ENCODE measurements around the gene FGF10. TPM values are rescaled to one million over a fixed set of nuclear protein-coding genes. Genes with fewer than 3 reads are reported as not detected.

The FGF10 gene
- polyA plus RNA-seq (ENCODE audit: insufficient read length in 3 of 3): 10 to 100 TPM in 1 of 3 donors, 1 to 10 TPM in 2; 9.2 to 10.1 (median 9.7) TPM
- long read RNA-seq, donor 1, partial matches to known transcripts: 0 of 4 reads
- long read RNA-seq, donor 1, other reads (novel, unspliced or antisense): 0 of 4 reads
- long read RNA-seq, donor 2, partial matches to known transcripts: 0 of 2 reads
- long read RNA-seq, donor 2, other reads (novel, unspliced or antisense): 0 of 2 reads
- long read RNA-seq, donor 3, partial matches to known transcripts: 0 of 2 reads
- long read RNA-seq, donor 3, other reads (novel, unspliced or antisense): 0 of 2 reads
- long read RNA-seq, donor 4: 0 reads
- long read RNA-seq, donor 5: 0 reads
- long read RNA-seq, donor 6, partial matches to known transcripts: 0 of 1 reads
- long read RNA-seq, donor 6, other reads (novel, unspliced or antisense): 0 of 1 reads
- long read RNA-seq, donor 7, partial matches to known transcripts: 0 of 3 reads
- long read RNA-seq, donor 7, other reads (novel, unspliced or antisense): 0 of 3 reads
- long read RNA-seq, donor 8: 0 reads
- long read RNA-seq, donor 9: 0 reads
- long read RNA-seq, donor 10, partial matches to known transcripts: 0 of 1 reads
- long read RNA-seq, donor 10, other reads (novel, unspliced or antisense): 0 of 1 reads
- long read RNA-seq, donor 11: 0 reads
- long read RNA-seq, donor 12: 0 reads
- long read RNA-seq, donor 13: 0 reads
- long read RNA-seq, donor 14: 0 reads
- long read RNA-seq, donor 15: 0 reads
- long read RNA-seq, donor 16, partial matches to known transcripts: 0 of 2 reads
- long read RNA-seq, donor 16, other reads (novel, unspliced or antisense): 0 of 2 reads

- DNase-seq (ENCODE audit: extremely low read depth in 1 of 11, low read depth in 9 of 11, low spot score in 4 of 11): peak in 5 of 11 donors; percentile 59 to 73 (median 63)
Observed at GRCh38 chr5:44389090-44389822, at the start of gene FGF10. Gene FGF10, minus strand, starts transcription at chr5:44389420. Its CDS starts 738 bp downstream, at chr5:44388682.

DNA sequence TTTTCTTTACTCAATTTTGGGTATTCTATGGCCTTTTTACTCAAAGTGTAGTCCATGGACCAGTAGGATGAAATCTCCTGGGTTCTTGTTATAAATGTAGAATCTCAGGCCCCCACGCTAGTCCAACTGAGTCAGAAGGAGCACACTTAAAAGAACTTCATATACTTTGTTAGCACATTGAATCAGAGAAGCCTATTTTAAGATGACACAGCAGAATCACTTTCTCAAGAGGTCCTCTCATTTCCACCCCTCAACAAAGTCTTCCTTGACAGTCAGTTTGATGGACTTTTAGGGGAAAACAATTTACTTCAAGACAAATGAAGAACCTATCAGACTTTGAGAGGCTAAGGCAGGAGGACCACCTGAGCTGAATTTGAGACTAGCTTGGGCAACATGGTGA is 37.7 kb upstream of the FGF10 start:
- DNase-seq (ENCODE audit: extremely low read depth in 1 of 11, low read depth in 9 of 11, low spot score in 4 of 11): no peak

GRCh38 chr5:44412286-44412685 is 23.1 kb upstream of the FGF10 start:
- DNase-seq (ENCODE audit: extremely low read depth in 1 of 11, low read depth in 9 of 11, low spot score in 4 of 11): no peak

DNA sequence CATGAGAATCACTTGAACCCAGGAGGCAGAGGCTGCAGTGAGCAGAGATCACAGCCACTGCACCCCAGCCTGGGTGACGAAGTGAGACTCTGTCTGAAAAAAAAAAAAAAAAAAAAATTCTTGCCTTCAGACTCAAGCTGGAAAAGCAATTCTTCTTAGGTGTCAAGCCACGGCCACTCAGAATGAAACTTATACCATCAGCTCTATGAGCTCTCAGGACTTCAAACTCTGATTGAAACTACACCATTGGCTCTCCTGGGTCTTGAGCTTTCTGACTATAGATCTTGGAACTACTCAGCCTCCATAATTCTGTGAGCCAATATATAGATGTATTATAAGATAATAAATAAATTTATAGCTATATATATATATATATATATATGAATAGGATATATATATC is 12.9 kb upstream of the FGF10 start:
- DNase-seq (ENCODE audit: extremely low read depth in 1 of 11, low read depth in 9 of 11, low spot score in 4 of 11): no peak

- no peak for DNase-seq (ENCODE audit: extremely low read depth in 1 of 11, low read depth in 9 of 11, low spot score in 4 of 11)
Observed at GRCh38 chr5:44401611-44402010, 12.4 kb upstream of the FGF10 start.

- no peak for DNase-seq (ENCODE audit: extremely low read depth in 1 of 11, low read depth in 9 of 11, low spot score in 4 of 11)
Observed at GRCh38 chr5:44398382-44398781, 9.2 kb upstream of the FGF10 start.

DNA sequence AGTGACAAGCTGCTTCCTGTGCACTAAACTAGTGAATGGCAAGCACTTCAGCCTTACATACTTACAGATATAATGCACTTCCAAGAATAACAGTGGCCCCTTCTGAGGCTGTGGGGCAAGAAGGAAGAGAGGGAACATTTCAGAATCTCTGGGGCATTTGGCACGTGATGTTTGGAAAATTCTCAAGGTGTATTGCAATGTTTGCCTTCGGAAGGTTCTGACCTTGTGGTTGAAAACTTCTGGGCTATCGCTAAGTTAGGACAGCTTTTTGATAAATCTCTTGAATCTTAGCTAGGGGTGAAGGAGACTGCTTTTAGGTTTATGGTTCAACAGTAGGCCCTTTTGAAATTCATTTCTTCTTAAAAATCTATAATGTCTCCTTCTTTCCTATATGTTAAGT is 7.1 kb upstream of the FGF10 start:
- DNase-seq (ENCODE audit: extremely low read depth in 1 of 11, low read depth in 9 of 11, low spot score in 4 of 11): no peak

GRCh38 chr5:44390351-44390750 is 1.1 kb upstream of the FGF10 start:
- no peak for DNase-seq (ENCODE audit: extremely low read depth in 1 of 11, low read depth in 9 of 11, low spot score in 4 of 11)

DNA sequence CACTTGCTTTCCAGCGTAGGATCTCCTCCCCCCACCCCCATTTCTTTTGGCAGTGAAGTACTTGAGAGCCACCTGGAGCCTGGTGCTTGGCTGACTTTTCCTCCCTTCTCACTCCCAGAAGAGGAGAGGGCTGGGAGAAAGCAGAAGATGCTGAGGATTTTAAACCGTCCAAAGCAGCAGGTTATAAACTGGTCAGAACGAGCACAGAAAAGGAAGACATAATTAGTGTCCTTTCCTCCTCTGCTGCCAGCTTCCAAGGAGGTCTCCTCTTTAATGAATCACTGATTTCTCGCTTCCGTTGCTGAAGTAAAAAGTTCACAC is 563 bp upstream of the FGF10 start:
- DNase-seq (ENCODE audit: extremely low read depth in 1 of 11, low read depth in 9 of 11, low spot score in 4 of 11): peak in 1 of 11 donors; percentile 49

- no peak for DNase-seq (ENCODE audit: extremely low read depth in 1 of 11, low read depth in 9 of 11, low spot score in 4 of 11)
Observed at GRCh38 chr5:44388321-44389089, 715 bp downstream of the FGF10 start.

DNA sequence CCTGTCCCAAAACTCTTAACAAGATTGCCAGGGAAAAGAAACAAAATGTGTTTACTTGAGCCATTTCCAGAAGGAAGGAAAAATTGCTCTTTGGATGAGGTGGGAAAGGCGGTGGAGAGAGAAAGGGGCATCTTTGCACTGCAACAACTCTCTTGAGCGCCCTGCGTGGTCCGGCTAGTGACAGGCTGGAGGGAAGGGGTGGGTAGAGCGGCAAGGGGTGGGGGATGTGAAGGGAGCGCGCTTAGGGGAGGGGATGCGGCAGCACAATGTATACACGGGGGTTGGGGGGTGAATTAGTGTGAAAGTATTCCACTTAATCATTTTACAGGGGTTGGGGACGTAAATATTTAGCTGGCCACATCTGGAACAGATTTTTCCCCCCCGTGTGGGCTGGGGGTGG is 1.3 kb downstream of the FGF10 start:
- no peak for DNase-seq (ENCODE audit: extremely low read depth in 1 of 11, low read depth in 9 of 11, low spot score in 4 of 11)

DNA sequence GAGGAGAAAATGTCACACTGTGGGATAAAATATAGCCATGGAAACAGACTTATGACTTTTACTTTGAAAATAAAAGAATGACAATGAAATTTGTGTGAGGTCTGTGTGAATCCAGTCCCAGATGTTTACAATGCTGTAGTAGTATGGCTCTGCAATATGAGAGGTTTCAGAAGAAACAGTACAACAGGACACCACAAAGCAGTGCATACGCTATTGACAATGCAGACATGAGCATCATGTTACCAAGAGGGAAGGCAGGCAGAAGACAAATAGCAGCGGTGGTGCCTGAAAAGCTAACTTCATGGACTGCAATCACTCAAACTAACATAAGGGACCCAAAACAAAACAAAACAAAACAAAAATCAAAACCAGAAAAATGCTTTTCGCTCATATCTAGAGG is 1.8 kb downstream of the FGF10 start:
- DNase-seq (ENCODE audit: extremely low read depth in 1 of 11, low read depth in 9 of 11, low spot score in 4 of 11): peak in 1 of 11 donors; percentile 30

GRCh38 chr5:44385291-44385900 is 3.8 kb downstream of the FGF10 start:
- DNase-seq (ENCODE audit: extremely low read depth in 1 of 11, low read depth in 9 of 11, low spot score in 4 of 11): no peak

- DNase-seq (ENCODE audit: extremely low read depth in 1 of 11, low read depth in 9 of 11, low spot score in 4 of 11): no peak
Observed at GRCh38 chr5:44384816-44385215, 4.4 kb downstream of the FGF10 start.

DNA sequence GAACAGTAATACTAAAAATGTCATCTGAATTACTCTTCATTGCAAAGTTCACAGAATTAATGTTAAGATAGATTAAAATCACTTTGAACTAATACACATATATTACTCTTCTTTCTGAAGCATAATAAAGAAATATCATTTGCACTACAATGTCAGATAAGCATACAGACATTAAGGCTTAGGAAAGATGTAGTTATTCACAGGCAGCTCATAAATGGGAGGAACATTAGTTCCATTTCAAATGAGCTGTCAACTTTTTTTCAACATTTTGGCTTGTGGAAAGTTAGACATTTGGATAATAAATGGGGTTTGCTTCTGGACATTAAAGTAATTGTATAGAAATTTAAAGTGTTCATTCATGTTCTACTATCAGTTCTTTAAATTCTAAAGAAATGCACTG is 6.3 kb downstream of the FGF10 start:
- no peak for DNase-seq (ENCODE audit: extremely low read depth in 1 of 11, low read depth in 9 of 11, low spot score in 4 of 11)

- DNase-seq (ENCODE audit: extremely low read depth in 1 of 11, low read depth in 9 of 11, low spot score in 4 of 11): no peak
Observed at GRCh38 chr5:44377057-44377456, 12.2 kb downstream of the FGF10 start.

DNA sequence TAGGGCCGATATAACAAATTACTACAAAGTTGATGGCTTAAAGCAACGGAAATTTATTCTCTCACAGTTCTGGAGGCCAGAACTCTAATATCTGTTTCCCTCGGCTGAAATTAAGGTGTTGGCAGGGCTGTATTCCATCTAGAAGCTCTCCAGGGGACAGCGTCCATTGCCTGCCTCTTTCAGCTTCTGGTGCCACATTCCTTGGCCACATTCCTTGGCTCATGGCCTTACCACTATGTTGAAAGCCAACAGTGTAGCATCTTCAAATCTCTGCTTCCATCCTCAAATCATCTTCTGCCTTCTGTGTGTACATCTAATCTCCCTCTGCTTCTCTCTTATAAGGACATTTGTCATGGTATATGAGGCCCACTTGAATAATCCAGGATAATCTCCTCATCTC is 17.2 kb downstream of the FGF10 start:
- DNase-seq (ENCODE audit: extremely low read depth in 1 of 11, low read depth in 9 of 11, low spot score in 4 of 11): no peak

- DNase-seq (ENCODE audit: extremely low read depth in 1 of 11, low read depth in 9 of 11, low spot score in 4 of 11): no peak
Observed at GRCh38 chr5:44367203-44367602, 22.0 kb downstream of the FGF10 start.

DNA sequence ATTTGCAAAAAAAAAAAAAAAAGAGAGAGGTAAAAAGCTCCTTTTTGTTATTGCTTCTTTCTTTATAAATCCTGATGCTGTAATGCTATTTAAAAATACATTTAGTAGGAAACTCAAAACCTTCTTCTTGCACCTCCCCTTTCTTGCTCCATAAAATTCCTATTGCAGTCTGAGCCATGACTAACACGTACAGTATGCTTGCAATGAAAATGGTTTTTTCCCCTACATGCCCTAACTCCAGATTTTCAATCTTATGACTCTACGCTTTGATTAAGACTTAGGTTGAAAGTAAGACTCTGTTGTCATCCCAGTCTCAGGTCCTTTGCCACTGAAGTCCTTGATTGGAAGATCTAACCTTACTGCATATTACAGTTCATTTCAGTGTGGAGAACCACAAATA is 23.9 kb downstream of the FGF10 start:
- DNase-seq (ENCODE audit: extremely low read depth in 1 of 11, low read depth in 9 of 11, low spot score in 4 of 11): no peak
